Ascending aorta (tissue), 2 donors: ENCODE data around the gene XCR1. TPM values are rescaled to one million over a fixed set of nuclear protein-coding genes. Genes with fewer than 3 reads are reported as not detected.

ENCODE experiments used
- DNase-seq, 2 donors: peaks; one replicate each; pipeline ENCODE4 v3.0.0-alpha.2; 2019; ENCODE audit warnings: low spot score in 2 of 2
- H3K27ac ChIP-seq, 2 donors: fragments of 200-600 bp; sonication (generic); one replicate each; pipeline ENCODE4 v1.5.1; 2016 to 2017; ENCODE audit warnings: mild to moderate bottlenecking in 1 of 2
- H3K27me3 ChIP-seq: fragments of 200-600 bp; sonication (generic); one replicate; pipeline ENCODE4 v1.5.1; 2017
- H3K36me3 ChIP-seq, 2 donors: fragments of 200-600 bp; sonication (generic); one replicate each; pipeline ENCODE4 v1.5.1; 2016
- H3K4me1 ChIP-seq, 2 donors: fragments of 200-600 bp; sonication (generic); one replicate each; pipeline ENCODE4 v1.5.1; 2016 to 2017; ENCODE audit warnings: mild to moderate bottlenecking in 1 of 2
- H3K4me3 ChIP-seq, 2 donors: fragments of 200-600 bp; sonication (generic); one replicate each; pipeline ENCODE4 v1.5.1; 2016 to 2017; ENCODE audit warnings: mild to moderate bottlenecking in 1 of 2
- H3K9me3 ChIP-seq, 2 donors: fragments of 200-600 bp; sonication (generic); one replicate each; pipeline ENCODE4 v1.5.1; 2016
- CTCF ChIP-seq, 3 experiments: fragments of 200-600 bp in 2 of 3; fragments of 450-650 bp in 1 of 3; sonication (generic) in 2 of 3; IDR thresholded peaks; one replicate each; pipeline ENCODE4 v1.5.1; 2016 to 2019; ENCODE audit warnings: antibody characterized with exemption in 3 of 3, mild to moderate bottlenecking in 1 of 3, moderate library complexity in 1 of 3
- intact Hi-C: fragments of 100-400 bp; cut with DNase I; formaldehyde crosslinking; loops from one replicate; pipeline ENCODE4 v1.15.1; 2023
- total RNA-seq: library from RNA; depleted of rRNA; stranded (reverse); fragments of >200 nt; gene quantifications from one replicate; pipeline ENCODE4 v1.1.0, GENCODE V29; 2016

The XCR1 gene
- total RNA-seq, 1 donor from 2014 or later, result not detected

GRCh38 chr3:46031747-46032146 lies 4.5 kb upstream of the XCR1 start:
- no peaks in the 10 kb centered on the region for H3K4me1 ChIP-seq
- H3K27ac ChIP-seq, result no peak overlapping the region
- peaks cover 0 to 4% of the 10 kb centered on the region in 2 donors for H3K9me3 ChIP-seq
- DNase-seq, result no peak
- no peaks in the 10 kb centered on the region for H3K36me3 ChIP-seq
- H3K27me3 ChIP-seq, result no peaks in the 10 kb centered on the region
- no peak for TF ChIP-seq CTCF (IDR thresholded peaks at IDR 0.05)
- intact Hi-C loops, result no loop called here
- no peak overlapping the region for H3K4me3 ChIP-seq

GRCh38 chr3:46031269-46031668 lies 4.0 kb upstream of the XCR1 start:
- intact Hi-C loops, result no loop called here
- TF ChIP-seq CTCF (IDR thresholded peaks at IDR 0.05), result no peak
- Histone ChIP-seq H3K36me3 (no peaks in the 10 kb centered on the region), H3K4me3 (no peak overlapping the region), H3K27ac (no peak overlapping the region), H3K27me3 (no peaks in the 10 kb centered on the region), H3K4me1 (no peaks in the 10 kb centered on the region), H3K9me3 (peaks cover 0 to 4% of the 10 kb centered on the region in 2 donors)
- no peak for DNase-seq

- no peak overlapping the region for H3K27ac ChIP-seq
- H3K9me3 ChIP-seq, result peaks cover 0 to 4% of the 10 kb centered on the region in 2 donors
- intact Hi-C loops, result no loop called here
- H3K4me1 ChIP-seq, result no peaks in the 10 kb centered on the region
- H3K36me3 ChIP-seq, result no peaks in the 10 kb centered on the region
- TF ChIP-seq CTCF (IDR thresholded peaks at IDR 0.05), result no peak
- H3K4me3 ChIP-seq, result no peak overlapping the region
- no peak for DNase-seq
- H3K27me3 ChIP-seq, result no peaks in the 10 kb centered on the region
These were observed 3.3 kb upstream of the XCR1 start for GRCh38 chr3:46030626-46031025.

- no peak for DNase-seq
- Histone ChIP-seq H3K27me3 (no peaks in the 10 kb centered on the region), H3K4me3 (no peak overlapping the region), H3K9me3 (peaks cover 0 to 4% of the 10 kb centered on the region in 2 donors), H3K36me3 (no peaks in the 10 kb centered on the region), H3K4me1 (no peaks in the 10 kb centered on the region), H3K27ac (no peak overlapping the region)
- intact Hi-C loops, result no loop called here
- TF ChIP-seq CTCF (IDR thresholded peaks at IDR 0.05), result no peak
These were observed 2.8 kb upstream of the XCR1 start for GRCh38 chr3:46029953-46030543.

GRCh38 chr3:46027736-46028397 lies 584 bp upstream of the XCR1 start:
- Histone ChIP-seq H3K4me1 (no peaks in the 10 kb centered on the region), H3K27ac (no peak overlapping the region), H3K36me3 (no peaks in the 10 kb centered on the region), H3K9me3 (peaks cover 0 to 4% of the 10 kb centered on the region in 2 donors), H3K4me3 (no peak overlapping the region), H3K27me3 (no peaks in the 10 kb centered on the region)
- no peak for DNase-seq
- no peak for TF ChIP-seq CTCF (IDR thresholded peaks at IDR 0.05)
- intact Hi-C loops, result no loop called here
